ENCODE data around the gene ABRACL. TPM values are rescaled to one million over a fixed set of nuclear protein-coding genes. Genes with fewer than 3 reads are reported as not detected.

ABRACL gene
- total RNA-seq, 1 donor from 2014 or later = 63.0 TPM

DNA sequence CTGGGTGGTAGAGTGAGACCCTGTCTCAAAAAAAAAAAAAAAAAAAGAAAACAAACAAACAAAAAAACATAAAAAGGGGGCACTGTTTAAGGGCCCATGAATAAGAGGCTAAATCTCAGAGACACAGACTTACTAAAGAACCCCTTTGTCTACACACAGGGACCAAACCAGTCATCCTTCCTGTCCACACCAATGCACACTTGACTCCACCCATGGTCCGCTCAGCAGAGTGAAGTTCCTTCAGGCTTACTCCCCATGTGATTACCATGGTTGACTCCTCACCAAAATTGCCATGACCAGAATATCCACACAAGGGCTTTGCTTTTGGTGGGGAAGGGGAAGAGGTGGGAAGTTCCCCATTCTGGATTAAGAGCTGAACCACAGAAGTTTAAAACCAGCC is 21.1 kb upstream of the ABRACL start:
- Mint-ChIP-seq H3K27ac (no peak overlapping the region), H3K4me3 (no peak overlapping the region), H3K9me3 (peaks cover 6% of the 10 kb centered on the region), H3K27me3 (ENCODE audit: low read depth) (no peaks in the 10 kb centered on the region), H3K36me3 (no peaks in the 10 kb centered on the region), H3K4me1 (peaks cover 13% of the 10 kb centered on the region)
- TF ChIP-seq, protein P1, sequence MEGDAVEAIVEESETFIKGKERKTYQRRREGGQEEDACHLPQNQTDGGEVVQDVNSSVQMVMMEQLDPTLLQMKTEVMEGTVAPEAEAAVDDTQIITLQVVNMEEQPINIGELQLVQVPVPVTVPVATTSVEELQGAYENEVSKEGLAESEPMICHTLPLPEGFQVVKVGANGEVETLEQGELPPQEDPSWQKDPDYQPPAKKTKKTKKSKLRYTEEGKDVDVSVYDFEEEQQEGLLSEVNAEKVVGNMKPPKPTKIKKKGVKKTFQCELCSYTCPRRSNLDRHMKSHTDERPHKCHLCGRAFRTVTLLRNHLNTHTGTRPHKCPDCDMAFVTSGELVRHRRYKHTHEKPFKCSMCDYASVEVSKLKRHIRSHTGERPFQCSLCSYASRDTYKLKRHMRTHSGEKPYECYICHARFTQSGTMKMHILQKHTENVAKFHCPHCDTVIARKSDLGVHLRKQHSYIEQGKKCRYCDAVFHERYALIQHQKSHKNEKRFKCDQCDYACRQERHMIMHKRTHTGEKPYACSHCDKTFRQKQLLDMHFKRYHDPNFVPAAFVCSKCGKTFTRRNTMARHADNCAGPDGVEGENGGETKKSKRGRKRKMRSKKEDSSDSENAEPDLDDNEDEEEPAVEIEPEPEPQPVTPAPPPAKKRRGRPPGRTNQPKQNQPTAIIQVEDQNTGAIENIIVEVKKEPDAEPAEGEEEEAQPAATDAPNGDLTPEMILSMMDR (IDR thresholded peaks at IDR 0.05; ENCODE audit: unreplicated experiment) = no peak
- no peak for DNase-seq (ENCODE audit: low spot score in 2 of 2, unreplicated experiment in 2 of 2)

DNA sequence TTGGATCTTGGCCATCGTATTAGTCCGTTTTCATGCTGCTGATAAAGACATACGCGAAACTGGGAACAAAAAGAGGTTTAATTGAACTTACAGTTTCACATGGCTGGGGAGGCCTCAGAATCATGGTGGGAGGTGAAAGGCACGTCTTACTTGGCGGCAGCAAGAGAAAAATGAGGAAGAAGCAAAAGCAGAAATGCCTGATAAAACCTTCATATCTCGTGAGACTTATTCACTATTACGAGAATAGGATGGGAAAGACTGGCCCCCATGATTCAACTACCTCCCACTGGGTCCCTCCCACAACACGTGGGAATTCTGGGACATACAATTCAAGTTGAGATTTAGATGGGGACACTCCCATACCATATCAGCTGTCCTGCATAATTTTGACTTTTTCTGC is 20.4 kb upstream of the ABRACL start:
- TF ChIP-seq, protein P1 (IDR thresholded peaks at IDR 0.05; ENCODE audit: unreplicated experiment) = no peak
- Mint-ChIP-seq H3K4me1 (peaks cover 16% of the 10 kb centered on the region), H3K4me3 (no peak overlapping the region), H3K27me3 (ENCODE audit: low read depth) (no peaks in the 10 kb centered on the region), H3K36me3 (no peaks in the 10 kb centered on the region), H3K27ac (no peak overlapping the region), H3K9me3 (peaks cover 6% of the 10 kb centered on the region)
- DNase-seq (ENCODE audit: low spot score in 2 of 2, unreplicated experiment in 2 of 2) = no peak

DNA sequence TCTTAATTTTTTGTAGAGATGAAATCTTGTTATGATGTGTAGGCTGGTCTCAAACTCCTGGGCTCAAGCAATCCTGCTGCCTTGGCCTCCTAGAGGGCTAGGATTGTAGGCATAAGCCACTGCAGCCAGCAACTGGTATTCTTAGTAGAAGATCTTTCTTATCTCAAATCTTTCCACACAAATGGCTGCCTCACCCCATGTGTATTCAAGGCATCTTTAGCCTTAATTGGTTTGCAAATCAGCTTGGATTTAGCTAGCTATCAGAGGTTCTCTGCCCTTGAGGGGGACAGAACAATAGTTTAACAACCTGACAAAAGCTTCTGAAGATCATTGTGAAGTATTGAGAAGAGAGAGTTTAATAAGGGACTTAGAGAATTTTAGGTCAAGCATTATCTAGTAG is 17.9 kb upstream of the ABRACL start:
- DNase-seq (ENCODE audit: low spot score in 2 of 2, unreplicated experiment in 2 of 2) = no peak
- Mint-ChIP-seq H3K4me3 (no peak overlapping the region), H3K36me3 (no peaks in the 10 kb centered on the region), H3K9me3 (peaks cover 6% of the 10 kb centered on the region), H3K27ac (no peak overlapping the region), H3K4me1 (peaks cover 17% of the 10 kb centered on the region), H3K27me3 (ENCODE audit: low read depth) (no peaks in the 10 kb centered on the region)
- TF ChIP-seq, protein P1 (IDR thresholded peaks at IDR 0.05; ENCODE audit: unreplicated experiment) = no peak

DNA sequence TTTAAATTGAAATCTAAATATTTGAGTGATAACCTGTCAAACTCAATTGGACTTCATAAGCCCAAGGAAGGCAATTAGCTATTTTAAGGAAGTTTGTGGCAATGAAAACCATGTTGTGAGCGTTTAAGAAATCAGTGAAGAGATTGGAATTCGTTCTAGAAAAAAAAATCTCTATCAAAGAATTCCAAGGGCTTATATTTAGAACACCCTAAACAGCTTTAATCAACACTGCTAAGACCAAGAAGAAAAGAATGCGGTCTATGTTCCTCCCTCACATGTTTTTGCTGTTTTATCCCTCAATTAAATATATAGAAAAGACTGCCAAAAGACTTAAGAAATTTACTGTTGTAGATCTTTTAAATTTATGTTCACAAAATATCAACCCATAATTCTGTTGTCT is 16.6 kb upstream of the ABRACL start:
- no peaks in the 10 kb centered on the region for H3K27me3 Mint-ChIP-seq (ENCODE audit: low read depth)

DNA sequence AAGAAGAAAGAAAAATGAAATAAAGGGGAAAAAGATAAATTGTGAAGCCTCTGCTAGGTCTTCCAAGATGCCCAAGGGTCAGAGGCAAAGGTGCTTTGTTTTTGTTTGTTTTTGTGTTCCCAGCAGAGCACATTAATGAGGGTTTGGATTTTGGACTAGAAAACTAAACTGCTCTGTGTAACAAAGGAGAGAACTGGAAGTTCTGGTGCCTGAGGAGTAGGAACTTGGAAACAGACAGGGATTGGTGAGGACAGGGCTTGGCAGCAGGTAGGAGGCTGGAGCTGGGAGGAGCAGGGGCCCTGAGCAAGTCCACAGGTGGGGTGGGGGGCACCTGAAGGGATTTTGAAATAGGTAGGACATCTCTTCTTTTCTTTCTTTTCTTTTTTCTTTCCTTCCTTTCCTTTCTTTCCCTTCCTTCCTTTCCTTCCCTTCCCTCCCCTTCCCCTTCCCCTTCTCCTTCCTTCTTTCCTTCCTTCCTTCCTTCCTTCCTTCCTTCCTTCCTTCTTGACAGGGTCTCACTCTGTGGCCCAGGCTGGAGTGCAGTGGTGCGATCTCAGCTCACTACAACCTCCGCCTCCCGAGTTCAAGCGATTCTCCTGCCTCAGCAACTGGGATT is 15.3 kb upstream of the ABRACL start:
- peaks cover 33% of the 10 kb centered on the region for H3K4me1 Mint-ChIP-seq
- H3K27ac Mint-ChIP-seq = peak overlapping the region; percentile 15
- DNase-seq (ENCODE audit: low spot score in 2 of 2, unreplicated experiment in 2 of 2) = no peak
- H3K4me3 Mint-ChIP-seq = no peak overlapping the region
- H3K27me3 Mint-ChIP-seq (ENCODE audit: low read depth) = no peaks in the 10 kb centered on the region
- TF ChIP-seq, protein P1 (IDR thresholded peaks at IDR 0.05; ENCODE audit: unreplicated experiment) = no peak
- H3K36me3 Mint-ChIP-seq = no peaks in the 10 kb centered on the region
- H3K9me3 Mint-ChIP-seq = no peaks in the 10 kb centered on the region

More for the DNA sequence above, 16.6 kb upstream of the ABRACL start:
- Mint-ChIP-seq H3K27ac (peak overlapping the region; percentile 30), H3K4me1 (peaks cover 26% of the 10 kb centered on the region), H3K4me3 (no peak overlapping the region), H3K36me3 (no peaks in the 10 kb centered on the region), H3K9me3 (peaks cover 6% of the 10 kb centered on the region)
- DNase-seq (ENCODE audit: low spot score in 2 of 2, unreplicated experiment in 2 of 2) = no peak
- TF ChIP-seq, protein P1 (IDR thresholded peaks at IDR 0.05; ENCODE audit: unreplicated experiment) = no peak

DNA sequence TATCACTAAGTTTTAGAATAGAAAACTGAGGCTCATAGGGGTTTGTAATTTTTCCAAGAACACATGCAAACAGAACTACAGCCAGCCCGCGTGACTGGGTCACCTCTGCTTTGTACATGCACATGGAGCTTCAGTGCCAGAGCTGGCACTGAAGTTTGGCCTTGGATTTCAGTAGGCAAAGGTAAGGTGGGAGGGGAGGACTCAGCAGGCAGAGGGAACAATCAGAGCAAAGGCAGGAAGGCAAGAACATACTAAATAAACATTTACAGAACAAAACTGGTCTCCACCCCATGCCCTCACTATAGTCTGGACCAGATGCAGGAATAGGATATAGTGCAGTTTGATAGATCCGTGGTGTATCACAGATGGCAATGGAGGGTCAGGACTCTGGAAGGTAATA is 13.6 kb upstream of the ABRACL start:
- peaks cover 33% of the 10 kb centered on the region for H3K4me1 Mint-ChIP-seq
- H3K27me3 Mint-ChIP-seq (ENCODE audit: low read depth) = no peaks in the 10 kb centered on the region
- no peaks in the 10 kb centered on the region for H3K9me3 Mint-ChIP-seq
- no peak overlapping the region for H3K4me3 Mint-ChIP-seq
- H3K27ac Mint-ChIP-seq = no peak overlapping the region
- TF ChIP-seq, protein P1 (IDR thresholded peaks at IDR 0.05; ENCODE audit: unreplicated experiment) = no peak
- DNase-seq (ENCODE audit: low spot score in 2 of 2, unreplicated experiment in 2 of 2) = no peak
- no peaks in the 10 kb centered on the region for H3K36me3 Mint-ChIP-seq

Data from mesothelial cell of epicardium (in vitro differentiated cells).